Psoas muscle (tissue), 8 donors: ENCODE data around the gene SLC7A6OS. TPM values are rescaled to one million over a fixed set of nuclear protein-coding genes. Genes with fewer than 3 reads are reported as not detected.
A peak's percentile ranks its signal among the peaks of the same experiment; 100 is the strongest.

ENCODE experiments used
- ATAC-seq, 4 donors: fragments of 200-7000 bp; cut with Tn5 transposase; one replicate each; pipeline ENCODE4 v1.9.1; 2020; ENCODE audit warnings: moderate library complexity in 3 of 4, mild to moderate bottlenecking in 2 of 4
- DNase-seq, 2 donors: peaks; one replicate each; pipeline ENCODE4 v3.0.0-alpha.2; 2020
- H3K27ac ChIP-seq: fragments of 200-600 bp; one replicate; pipeline ENCODE4 v1.8.0; 2022
- H3K27me3 ChIP-seq, 3 donors: fragments of 200-600 bp in 1 of 3; one replicate each; pipeline versions ENCODE4 v1.6.1 to v1.8.0; 2013 to 2022; ENCODE audit warnings: low read length in 2 of 3, mild to moderate bottlenecking in 2 of 3, moderate library complexity in 1 of 3; ENCODE audit not compliant: insufficient read depth in 3 of 3
- H3K36me3 ChIP-seq, 2 donors: fragments of 200-600 bp in 1 of 2; one replicate each; pipeline versions ENCODE4 v1.6.1 to v1.8.0; 2013 to 2022; ENCODE audit warnings: low read depth in 1 of 2, mild to moderate bottlenecking in 1 of 2, moderate library complexity in 1 of 2; ENCODE audit not compliant: insufficient read depth in 1 of 2
- H3K4me1 ChIP-seq: fragments of 200-600 bp; one replicate; pipeline ENCODE4 v1.8.0; 2022
- H3K4me3 ChIP-seq: fragments of 200-600 bp; one replicate; pipeline ENCODE4 v1.8.0; 2022; ENCODE audit warnings: mild to moderate bottlenecking
- H3K9me3 ChIP-seq: fragments of 200-600 bp; one replicate; pipeline ENCODE4 v1.8.0; 2022
- CTCF ChIP-seq: fragments of 200-600 bp; IDR thresholded peaks from one replicate; pipeline ENCODE4 v1.8.0; 2022; ENCODE audit warnings: antibody characterized with exemption
- WGBS, 3 donors: extraction: QIAGEN DNeasy Blood & Tissue Kit; methylation state at CpG; one replicate each; pipeline versions ENCODE4 v1.1.6 to v1.1.7; 2013; 5-methylcytosine and 5-hydroxymethylcytosine counted together
- intact Hi-C, 2 donors: fragments of 100-400 bp; cut with DNase I; formaldehyde crosslinking; loops; one replicate each; pipeline versions ENCODE4 v1.11.0 to v1.14.2; 2022
- polyA plus RNA-seq, 3 donors: library from polyadenylated mRNA; stranded (reverse); fragments of 200-250 nt; gene quantifications; one replicate each; pipeline ENCODE4 v1.2.3, GENCODE V29; 2013
- total RNA-seq, 4 donors: library from RNA; stranded (reverse); fragmentation: NEBNext Ultra II Directional in 2 of 4; extraction: Animal tissue kit (Norgen Biotek cat#: 25700) in 2 of 4; gene quantifications; one replicate each; pipeline versions ENCODE4 v1.2.1 to v1.2.4, GENCODE V29; 2021 to 2023
- donor health status: healthy with polysubstance abuse.
- donor health status: DM: no; HTN: no; CAD: no; lungs with moderate emphysema.
- donor health status: Bipolar disorder and iron deficiency.
- donor health status: healthy.
- donor health status: DM: yes; HTN: yes; CAD: no.
- donor health status: DM: no; HTN: no; CAD: no.
- donor health status: DM: no; HTN: no; CAD: no.
- donor health status: DM: yes; HTN: yes; CAD: no.

SLC7A6OS gene
- total and polyA plus RNA-seq, 7 donors, result 5.8 to 16.3 (median 9.5) TPM

GRCh38 chr16:68310437-68310773 lies 341 bp downstream of the SLC7A6OS start:
- Histone ChIP-seq H3K27me3 (no peaks in the 10 kb centered on the region), H3K27ac (peak overlapping the region; percentile 94), H3K4me3 (peak overlapping the region; percentile 96), H3K9me3 (no peaks in the 10 kb centered on the region), H3K36me3 (peaks cover 8 to 62% of the 10 kb centered on the region in 2 donors), H3K4me1 (peaks cover 31% of the 10 kb centered on the region)
- 0% methylated on average over 28 to 29 of the region's 29 CpGs for WGBS, 3 donors
- DNase-seq, result peak in 1 of 2 donors; percentile 34
- intact Hi-C loops, result loop anchor here (5.0 to 10.0 kb wide), 2 partner anchors 48 to 236 kb away; partner anchors contain the start of gene SLC7A6 (in 1 of the 2)
- TF ChIP-seq CTCF, result no peak
- ATAC-seq, result peak; percentile 57 to 67 (median 63)

- no peaks in the 10 kb centered on the region for H3K9me3 ChIP-seq
- intact Hi-C loops, result loop anchor here (5.0 to 10.0 kb wide), 2 partner anchors 47 to 235 kb away; partner anchors contain the start of gene SLC7A6 (in 1 of the 2)
- H3K36me3 ChIP-seq, result peaks cover 8 to 63% of the 10 kb centered on the region in 2 donors
- no peak for ATAC-seq
- H3K27ac ChIP-seq, result peak overlapping the region; percentile 94
- peaks cover 31% of the 10 kb centered on the region for H3K4me1 ChIP-seq
- no peak for DNase-seq
- WGBS, 3 donors, result 43 to 47% (median 46%) methylated on average over 6 of the region's 6 CpGs
- no peaks in the 10 kb centered on the region for H3K27me3 ChIP-seq
- peak overlapping the region; percentile 96 for H3K4me3 ChIP-seq
- TF ChIP-seq CTCF, result no peak
Measured at GRCh38 chr16:68309799-68310198, 947 bp downstream of the SLC7A6OS start.

- Histone ChIP-seq H3K27ac (no peak overlapping the region), H3K36me3 (peaks cover 2 to 79% of the 10 kb centered on the region in 2 donors), H3K4me3 (no peak overlapping the region), H3K27me3 (no peaks in the 10 kb centered on the region), H3K9me3 (no peaks in the 10 kb centered on the region), H3K4me1 (peaks cover 18% of the 10 kb centered on the region)
- WGBS, 3 donors, result 91 to 99% (median 92%) methylated on average over 3 of the region's 3 CpGs
- DNase-seq (no peak), ATAC-seq (no peak)
- intact Hi-C loops, result no loop called here
- TF ChIP-seq CTCF, result no peak
Measured at GRCh38 chr16:68306633-68307032, 4.1 kb downstream of the SLC7A6OS start.

- H3K27ac ChIP-seq, result peak overlapping the region; percentile 38
- H3K9me3 ChIP-seq, result no peaks in the 10 kb centered on the region
- WGBS, 3 donors, result 78 to 86% (median 84%) methylated on average over 7 of the region's 7 CpGs
- H3K36me3 ChIP-seq, result peaks cover 9 to 100% of the 10 kb centered on the region in 2 donors
- H3K4me3 ChIP-seq, result no peak overlapping the region
- H3K4me1 ChIP-seq, result peaks cover 29% of the 10 kb centered on the region
- no peak for DNase-seq
- TF ChIP-seq CTCF, result no peak
- H3K27me3 ChIP-seq, result no peaks in the 10 kb centered on the region
- intact Hi-C loops, result no loop called here
- ATAC-seq, result no peak
Measured at GRCh38 chr16:68300734-68301459, 9.8 kb downstream of the SLC7A6OS start.
